Smooth muscle cell (in vitro differentiated cells): Measurements from ENCODE around the gene FNDC1. TPM values are rescaled to one million over a fixed set of nuclear protein-coding genes. Genes with fewer than 3 reads are reported as not detected.

Source experiments
- DNase-seq: peaks from one replicate; lab custom pipeline; 2025; ENCODE audit not compliant: unreplicated experiment; lab: John Stamatoyannopoulos, UW
- H2AFZ ChIP-seq: fragments of 200-600 bp; sonication (generic); 2 replicates; pipeline ENCODE4 v1.6.0; 2016; ENCODE audit warnings: antibody characterized with exemption, low read depth, mild to moderate bottlenecking
- H3F3A ChIP-seq: fragments of 200-600 bp; sonication (generic); 2 replicates; pipeline ENCODE4 v1.6.0; 2017; ENCODE audit warnings: antibody characterized with exemption, low read depth
- H3K27ac ChIP-seq: fragments of 200-600 bp; sonication (generic); 2 replicates; pipeline ENCODE4 v1.5.1; 2016; ENCODE audit warnings: low read depth, mild to moderate bottlenecking
- H3K27me3 ChIP-seq: fragments of 200-600 bp; sonication (generic); 2 replicates; pipeline ENCODE4 v1.6.1; 2016; ENCODE audit warnings: low read depth, mild to moderate bottlenecking
- H3K36me3 ChIP-seq: fragments of 200-600 bp; sonication (generic); 2 replicates; pipeline ENCODE4 v1.5.1; 2016; ENCODE audit warnings: low read depth
- H3K4me1 ChIP-seq: fragments of 200-600 bp; sonication (generic); 2 replicates; pipeline ENCODE4 v1.5.1; 2016; ENCODE audit warnings: low read depth
- H3K4me2 ChIP-seq: fragments of 200-600 bp; sonication (generic); 2 replicates; pipeline ENCODE4 v1.6.0; 2016; ENCODE audit warnings: mild to moderate bottlenecking
- H3K4me3 ChIP-seq: fragments of 200-600 bp; sonication (generic); 2 replicates; pipeline ENCODE4 v1.5.1; 2016; ENCODE audit warnings: mild to moderate bottlenecking
- H3K79me2 ChIP-seq: fragments of 200-600 bp; sonication (generic); 2 replicates; pipeline ENCODE4 v1.6.0; 2016; ENCODE audit warnings: low read depth, mild to moderate bottlenecking
- H3K9ac ChIP-seq: fragments of 200-600 bp; sonication (generic); 2 replicates; pipeline ENCODE4 v1.6.0; 2016; ENCODE audit warnings: low read depth
- H3K9me3 ChIP-seq: fragments of 200-600 bp; sonication (generic); replicated peaks from 2 replicates; pipeline ENCODE4 v1.5.1; 2016; ENCODE audit warnings: low read depth
- H4K20me1 ChIP-seq: fragments of 200-600 bp; sonication (generic); 2 replicates; pipeline ENCODE4 v1.6.0; 2016; ENCODE audit warnings: low read depth
- CTCF ChIP-seq: fragments of 200-600 bp; sonication (generic); IDR thresholded peaks from 2 replicates; pipeline ENCODE4 v1.5.1; 2017; ENCODE audit warnings: borderline replicate concordance, mild to moderate bottlenecking, antibody characterized with exemption; ENCODE audit not compliant: insufficient read depth, poor library complexity, severe bottlenecking
- WGBS: methylation state at CpG from one replicate; pipeline ENCODE4 v1.1.7; 2016; ENCODE audit warnings: low lambda C conversion rate; 5-methylcytosine and 5-hydroxymethylcytosine counted together
- polyA plus RNA-seq: library from polyadenylated mRNA; unstranded; fragments of >200 nt; fragmentation: Nextera tagmentation; extraction: Ambion mirVana; gene quantifications from 2 replicates; pipeline ENCODE4 v1.2.1, GENCODE V29; 2016
- total RNA-seq: library from RNA; depleted of rRNA; stranded (reverse); fragments of >200 nt; gene quantifications from 2 replicates; pipeline ENCODE4 v1.2.3, GENCODE V29; 2014

FNDC1 gene
- total and polyA plus RNA-seq, 2 experiments from 2014 or later: 0.39 TPM; not detected in 1

- no peak overlapping the region for H3K4me3 ChIP-seq
- DNase-seq: no peak
- no peak overlapping the region for H3K9ac ChIP-seq
- H3K36me3 ChIP-seq: no peaks in the 10 kb centered on the region
- no peak for TF ChIP-seq CTCF
- H3K27ac ChIP-seq: no peak overlapping the region
- H3K4me1 ChIP-seq: no peaks in the 10 kb centered on the region
- H3K79me2 ChIP-seq: no peaks in the 10 kb centered on the region
- WGBS: 22% methylated on average over 59 of the region's 66 CpGs
- H3K9me3 ChIP-seq: no peaks in the 10 kb centered on the region
- no peaks in the 10 kb centered on the region for H4K20me1 ChIP-seq
- H2AFZ ChIP-seq: no peak overlapping the region
- peaks cover 83% of the 10 kb centered on the region for H3K27me3 ChIP-seq
- no peaks in the 10 kb centered on the region for H3F3A ChIP-seq
- H3K4me2 ChIP-seq: no peak overlapping the region
Observed at GRCh38 chr6:159233365-159234101, 64.3 kb downstream of the FNDC1 start.

- no peaks in the 10 kb centered on the region for H3K36me3 ChIP-seq
- H3K27me3 ChIP-seq: peaks cover 77% of the 10 kb centered on the region
- no peak overlapping the region for H3K9ac ChIP-seq
- H2AFZ ChIP-seq: no peak overlapping the region
- H3K9me3 ChIP-seq: no peaks in the 10 kb centered on the region
- no peak overlapping the region for H3K4me3 ChIP-seq
- TF ChIP-seq CTCF: no peak
- H3F3A ChIP-seq: no peaks in the 10 kb centered on the region
- H3K4me1 ChIP-seq: no peaks in the 10 kb centered on the region
- H3K4me2 ChIP-seq: no peak overlapping the region
- no peaks in the 10 kb centered on the region for H3K79me2 ChIP-seq
- H4K20me1 ChIP-seq: no peaks in the 10 kb centered on the region
- no peak overlapping the region for H3K27ac ChIP-seq
- WGBS: 24% methylated on average over 18 of the region's 26 CpGs
- no peak for DNase-seq
Observed at GRCh38 chr6:159234102-159234553, 64.9 kb downstream of the FNDC1 start.

GRCh38 chr6:159238920-159239558, 69.8 kb downstream of the FNDC1 start:
- H3K9ac ChIP-seq: no peak overlapping the region
- H3K27me3 ChIP-seq: peaks cover 34% of the 10 kb centered on the region
- DNase-seq: no peak
- no peak overlapping the region for H3K4me3 ChIP-seq
- H3F3A ChIP-seq: no peaks in the 10 kb centered on the region
- H3K36me3 ChIP-seq: no peaks in the 10 kb centered on the region
- no peak overlapping the region for H2AFZ ChIP-seq
- H4K20me1 ChIP-seq: no peaks in the 10 kb centered on the region
- H3K79me2 ChIP-seq: no peaks in the 10 kb centered on the region
- H3K4me1 ChIP-seq: no peaks in the 10 kb centered on the region
- no peaks in the 10 kb centered on the region for H3K9me3 ChIP-seq
- TF ChIP-seq CTCF: no peak
- no peak overlapping the region for H3K4me2 ChIP-seq
- H3K27ac ChIP-seq: no peak overlapping the region
- 82% methylated on average over 9 of the region's 9 CpGs for WGBS
